Testis (tissue), 3 donors: ENCODE measurements around the gene ESRRA. TPM values are rescaled to one million over a fixed set of nuclear protein-coding genes. Genes with fewer than 3 reads are reported as not detected.

Experiments used
- DNase-seq: peaks from one replicate; pipeline ENCODE4 v3.0.0-alpha.2; 2019
- H3K27ac ChIP-seq, 2 donors: fragments of 200-600 bp; sonication (generic); one replicate each; pipeline ENCODE4 v1.5.1; 2019
- H3K27me3 ChIP-seq: fragments of 200-600 bp; sonication (generic); one replicate; pipeline ENCODE4 v1.5.1; 2019
- H3K36me3 ChIP-seq: fragments of 200-600 bp; sonication (generic); one replicate; pipeline ENCODE4 v1.5.1; 2017; ENCODE audit warnings: low read depth; ENCODE audit errors: missing control alignments
- H3K4me1 ChIP-seq: fragments of 200-600 bp; sonication (generic); one replicate; pipeline ENCODE4 v1.5.1; 2019
- H3K4me3 ChIP-seq, 2 donors: fragments of 200-600 bp; sonication (generic); one replicate each; pipeline ENCODE4 v1.5.1; 2017 to 2019
- H3K9me3 ChIP-seq: fragments of 200-600 bp; sonication (generic); one replicate; pipeline ENCODE4 v1.5.1; 2017
- POLR2A ChIP-seq: fragments of 450-650 bp; IDR thresholded peaks from one replicate; pipeline ENCODE4 v1.6.1; 2017; ENCODE audit warnings: antibody characterized with exemption, mild to moderate bottlenecking, moderate library complexity
- whole genome bisulfite sequencing, 2 donors: methylation state at CpG; one replicate each; pipeline ENCODE4 v1.1.5; 2018; 5-methylcytosine and 5-hydroxymethylcytosine counted together
- intact Hi-C: fragments of 100-400 bp; cut with DNase I; formaldehyde crosslinking; loops from one replicate; pipeline ENCODE4 v1.15.1; 2023; ENCODE audit warnings: low total_unique reads
- polyA plus RNA-seq: library from polyadenylated mRNA; stranded (reverse); fragments of 350-450 nt; fragmentation: Illumina TruSeq; extraction: RNeasy Lipid Tissue Mini Kit (QIAGEN cat#74804); gene quantifications from one replicate; pipeline ENCODE4 v1.2.3, GENCODE V29; 2014; ENCODE audit warnings: low read depth, low replicate concordance; ENCODE audit not compliant: insufficient read depth
- total RNA-seq, 2 donors: library from RNA; depleted of rRNA; stranded (reverse); fragments of >200 nt; gene quantifications; one replicate each; pipeline ENCODE4 v1.2.3, GENCODE V29; 2016
- TF ChIP-seq, protein P1 (sequence below), 3 experiments: fragments of 450-650 bp in 2 of 3; fragments of 200-600 bp in 1 of 3; sonication (generic) in 1 of 3; IDR thresholded peaks; one replicate each; pipeline ENCODE4 v1.5.1; 2016 to 2019; ENCODE audit warnings: antibody characterized with exemption in 3 of 3, mild to moderate bottlenecking in 2 of 3, moderate library complexity in 1 of 3

Gene ESRRA
- total and polyA plus RNA-seq, 3 donors from 2014 or later = 13.7 to 22.0 (median 19.3) TPM

DNA sequence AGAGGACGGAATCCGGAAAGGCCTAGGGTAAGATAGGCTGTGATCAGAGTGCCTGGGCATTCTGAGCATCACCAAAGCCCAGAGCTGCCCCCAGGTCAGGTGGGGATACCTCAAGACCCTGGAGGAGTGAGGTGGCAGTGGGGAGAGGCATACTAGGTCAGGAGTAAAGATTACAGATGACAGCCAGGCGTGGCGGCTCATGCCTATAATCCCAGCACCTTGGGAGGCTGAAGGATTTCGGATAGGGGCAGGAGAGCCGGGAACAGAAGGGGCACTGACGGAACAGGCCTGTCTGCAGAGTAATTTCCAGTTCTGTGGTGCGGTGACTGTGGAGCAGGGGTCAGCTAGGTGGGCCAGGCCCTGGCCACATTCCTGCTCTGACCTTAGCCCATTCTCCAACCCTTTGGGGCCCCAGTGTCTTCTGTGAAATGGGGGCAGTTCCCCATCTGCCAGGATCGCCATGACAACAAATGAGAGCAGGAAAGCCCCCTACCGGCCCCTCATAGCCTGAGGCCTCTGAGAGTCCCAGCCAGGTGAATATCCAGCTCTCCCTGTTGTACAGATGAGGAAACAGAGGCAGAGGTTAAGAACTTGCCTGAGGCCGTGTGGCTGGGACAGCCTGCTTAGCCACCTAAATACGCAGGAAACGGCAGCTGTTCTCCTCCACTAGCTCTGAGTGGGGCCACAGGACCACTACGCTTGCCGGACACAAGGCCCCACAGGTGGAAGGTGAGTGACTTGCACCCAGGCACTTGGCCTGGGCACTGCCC, 30.1 kb upstream of the ESRRA start:
- intact Hi-C loops = no loop called here
- no peaks in the 10 kb centered on the region for H3K9me3 ChIP-seq
- H3K4me3 ChIP-seq = no peak overlapping the region
- no peak overlapping the region for H3K27ac ChIP-seq
- no peak for TF ChIP-seq POLR2A
- TF ChIP-seq, protein P1, sequence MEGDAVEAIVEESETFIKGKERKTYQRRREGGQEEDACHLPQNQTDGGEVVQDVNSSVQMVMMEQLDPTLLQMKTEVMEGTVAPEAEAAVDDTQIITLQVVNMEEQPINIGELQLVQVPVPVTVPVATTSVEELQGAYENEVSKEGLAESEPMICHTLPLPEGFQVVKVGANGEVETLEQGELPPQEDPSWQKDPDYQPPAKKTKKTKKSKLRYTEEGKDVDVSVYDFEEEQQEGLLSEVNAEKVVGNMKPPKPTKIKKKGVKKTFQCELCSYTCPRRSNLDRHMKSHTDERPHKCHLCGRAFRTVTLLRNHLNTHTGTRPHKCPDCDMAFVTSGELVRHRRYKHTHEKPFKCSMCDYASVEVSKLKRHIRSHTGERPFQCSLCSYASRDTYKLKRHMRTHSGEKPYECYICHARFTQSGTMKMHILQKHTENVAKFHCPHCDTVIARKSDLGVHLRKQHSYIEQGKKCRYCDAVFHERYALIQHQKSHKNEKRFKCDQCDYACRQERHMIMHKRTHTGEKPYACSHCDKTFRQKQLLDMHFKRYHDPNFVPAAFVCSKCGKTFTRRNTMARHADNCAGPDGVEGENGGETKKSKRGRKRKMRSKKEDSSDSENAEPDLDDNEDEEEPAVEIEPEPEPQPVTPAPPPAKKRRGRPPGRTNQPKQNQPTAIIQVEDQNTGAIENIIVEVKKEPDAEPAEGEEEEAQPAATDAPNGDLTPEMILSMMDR (IDR thresholded peaks at IDR 0.05) = no peak
- no peak for DNase-seq
- 82 to 84% methylated on average over 13 to 15 of the region's 15 CpGs for WGBS, 2 donors
- H3K4me1 ChIP-seq = peaks cover 13% of the 10 kb centered on the region
- no peaks in the 10 kb centered on the region for H3K27me3 ChIP-seq
- no peaks in the 10 kb centered on the region for H3K36me3 ChIP-seq

DNA sequence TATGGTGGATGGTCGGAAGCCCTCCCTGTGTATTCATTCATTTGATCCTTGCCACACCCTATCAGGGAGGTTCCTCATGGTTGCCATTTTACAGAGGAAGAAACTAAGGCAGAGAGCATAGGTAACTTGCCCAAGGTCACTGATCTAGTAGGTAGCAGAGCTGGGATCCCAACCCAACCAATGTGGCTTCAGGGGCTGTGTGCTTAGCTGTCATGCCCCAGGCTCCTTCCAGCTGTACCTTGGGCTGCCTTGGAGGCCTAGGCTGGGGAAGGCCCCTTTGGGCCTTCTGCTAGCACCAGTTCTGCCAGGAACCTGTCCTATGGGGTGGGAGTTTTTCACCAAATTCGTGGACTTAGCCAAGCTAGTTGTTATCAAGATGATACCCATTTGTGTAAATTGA, 29.5 kb upstream of the ESRRA start:
- Histone ChIP-seq H3K36me3 (no peaks in the 10 kb centered on the region), H3K4me1 (peaks cover 13% of the 10 kb centered on the region), H3K9me3 (no peaks in the 10 kb centered on the region), H3K27me3 (no peaks in the 10 kb centered on the region), H3K4me3 (no peak overlapping the region), H3K27ac (no peak overlapping the region)
- 82 to 88% methylated on average over 2 of the region's 2 CpGs for WGBS, 2 donors
- TF ChIP-seq, protein P1 (IDR thresholded peaks at IDR 0.05) = no peak
- no peak for TF ChIP-seq POLR2A
- intact Hi-C loops = no loop called here
- no peak for DNase-seq

DNA sequence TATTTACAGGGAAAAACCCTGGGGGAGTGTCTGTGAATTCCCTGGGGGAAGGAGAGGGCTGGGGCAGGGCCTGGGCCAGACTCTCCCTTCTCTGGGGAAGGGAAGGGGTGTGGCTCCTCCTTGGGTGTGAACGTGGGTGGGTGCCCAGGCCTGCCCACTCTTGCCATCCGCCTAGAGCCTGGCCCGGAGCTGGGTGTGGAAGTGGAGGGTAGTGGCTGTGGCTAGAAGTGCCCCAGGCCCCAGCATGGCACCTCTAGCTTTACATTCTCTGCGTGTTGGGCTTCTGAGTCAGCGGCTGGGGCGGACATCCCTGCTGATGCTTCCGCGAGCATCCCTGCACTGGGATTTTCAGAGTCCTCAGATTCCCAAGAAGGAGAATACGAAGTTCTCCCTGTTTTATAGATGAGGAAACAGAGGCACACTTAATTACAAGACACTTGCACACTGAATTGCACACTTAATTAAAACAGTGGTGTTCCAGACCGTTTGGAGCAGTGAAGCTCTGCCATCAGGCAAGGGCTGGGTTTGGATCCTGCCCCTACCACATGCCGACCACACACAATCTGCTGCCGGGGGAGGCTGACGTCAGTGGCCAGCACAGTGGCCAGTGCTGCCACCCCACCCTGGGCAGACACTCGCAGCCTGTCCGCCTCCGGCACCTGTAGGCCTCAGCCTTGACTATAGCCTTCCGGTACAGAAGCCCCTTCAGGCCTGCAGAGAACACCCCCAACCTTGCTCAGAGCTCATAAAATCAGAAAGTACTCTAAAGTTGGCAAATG, 28.5 kb upstream of the ESRRA start:
- no peak overlapping the region for H3K4me3 ChIP-seq
- peaks cover 7% of the 10 kb centered on the region for H3K4me1 ChIP-seq
- TF ChIP-seq, protein P1 (IDR thresholded peaks at IDR 0.05) = no peak
- TF ChIP-seq POLR2A = no peak
- intact Hi-C loops = no loop called here
- no peak overlapping the region for H3K27ac ChIP-seq
- DNase-seq = no peak
- H3K36me3 ChIP-seq = no peaks in the 10 kb centered on the region
- 81 to 83% methylated on average over 15 to 17 of the region's 17 CpGs for WGBS, 2 donors
- no peaks in the 10 kb centered on the region for H3K9me3 ChIP-seq
- H3K27me3 ChIP-seq = no peaks in the 10 kb centered on the region

DNA sequence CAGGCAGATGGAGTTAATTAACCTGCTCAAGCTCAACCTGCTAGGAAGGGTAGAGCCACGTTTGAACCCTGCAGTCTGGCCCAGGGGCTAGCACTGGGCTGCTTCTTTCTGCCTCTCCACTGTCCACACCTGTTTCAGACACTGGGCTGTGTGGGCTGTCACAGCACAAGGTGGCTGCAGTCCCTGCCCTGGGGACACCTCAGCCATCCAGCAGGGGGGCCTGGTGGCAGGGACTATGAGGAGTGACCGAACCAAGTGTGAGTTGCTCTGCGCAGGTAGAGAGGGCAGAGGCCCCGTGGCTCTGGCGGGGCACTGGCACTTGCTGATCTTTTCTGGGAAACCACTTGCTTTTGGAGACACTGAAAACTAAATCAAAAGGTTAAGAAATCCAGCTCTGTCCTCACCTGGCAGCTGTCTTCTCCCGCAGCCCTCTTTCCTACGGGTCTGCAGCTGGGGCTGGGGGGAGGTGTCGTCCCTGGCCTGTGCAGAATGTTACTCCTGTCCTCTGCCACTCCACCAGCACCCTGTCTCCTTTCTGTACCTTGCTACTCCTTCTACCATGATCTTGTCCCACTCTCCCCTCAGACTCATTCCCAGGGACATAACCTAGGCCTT, 26.6 kb upstream of the ESRRA start:
- no peaks in the 10 kb centered on the region for H3K36me3 ChIP-seq
- no peaks in the 10 kb centered on the region for H3K27me3 ChIP-seq
- no peak overlapping the region for H3K27ac ChIP-seq
- H3K4me3 ChIP-seq = no peak overlapping the region
- TF ChIP-seq, protein P1 (IDR thresholded peaks at IDR 0.05) = no peak
- TF ChIP-seq POLR2A = no peak
- H3K4me1 ChIP-seq = peaks cover 7% of the 10 kb centered on the region
- H3K9me3 ChIP-seq = no peaks in the 10 kb centered on the region
- 76 to 86% methylated on average over 4 to 8 of the region's 8 CpGs for WGBS, 2 donors
- no peak for DNase-seq
- intact Hi-C loops = no loop called here
